Peyer's patch (tissue), 4 donors: ENCODE measurements around the gene TRIM69. TPM values are rescaled to one million over a fixed set of nuclear protein-coding genes. Genes with fewer than 3 reads are reported as not detected.

Source experiments
- DNase-seq, 3 donors: peaks; one replicate each; pipeline ENCODE4 v3.0.0-alpha.2; 2017 to 2019
- H3K27ac ChIP-seq, 4 donors: fragments of 200-600 bp; sonication (generic); one replicate each; pipeline ENCODE4 v1.5.1; 2016 to 2019
- H3K27me3 ChIP-seq, 2 donors: fragments of 200-600 bp; sonication (generic); one replicate each; pipeline ENCODE4 v1.5.1; 2019
- H3K36me3 ChIP-seq, 3 donors: fragments of 200-600 bp; sonication (generic); one replicate each; pipeline ENCODE4 v1.5.1; 2016 to 2019
- H3K4me1 ChIP-seq, 4 donors: fragments of 200-600 bp; sonication (generic); one replicate each; pipeline ENCODE4 v1.5.1; 2016 to 2019
- H3K4me3 ChIP-seq, 4 donors: fragments of 200-600 bp; sonication (generic); 1 replicate in 3 of 4; 2 replicates in 1 of 4; pipeline ENCODE4 v1.5.1; 2016 to 2019; ENCODE audit warnings: mild to moderate bottlenecking in 1 of 4
- H3K9me3 ChIP-seq, 4 donors: fragments of 200-600 bp; sonication (generic); one replicate each; pipeline ENCODE4 v1.5.1; 2016 to 2019; ENCODE audit warnings: mild to moderate bottlenecking in 1 of 4
- CTCF ChIP-seq, 6 experiments: fragments of 450-650 bp in 4 of 6; fragments of 200-600 bp in 2 of 6; sonication (generic) in 1 of 6; IDR thresholded peaks; one replicate each; pipeline ENCODE4 v1.5.1; 2017 to 2019; ENCODE audit warnings: antibody characterized with exemption in 6 of 6, mild to moderate bottlenecking in 3 of 6, moderate library complexity in 1 of 6
- POLR2A ChIP-seq, 2 donors: fragments of 450-650 bp; IDR thresholded peaks; one replicate each; pipeline ENCODE4 v1.5.1; 2017; ENCODE audit warnings: antibody characterized with exemption in 2 of 2, mild to moderate bottlenecking in 2 of 2, moderate library complexity in 2 of 2
- total RNA-seq, 4 donors: library from RNA; depleted of rRNA; stranded (reverse); fragments of >200 nt; gene quantifications; one replicate each; pipeline ENCODE4 v1.1.0, GENCODE V29; 2016

TRIM69 gene
- total RNA-seq, 4 donors from 2014 or later = 6.7 to 11.7 (median 8.9) TPM

- H3K4me3 ChIP-seq = no peak overlapping the region
- no peaks in the 10 kb centered on the region for H3K4me1 ChIP-seq
- no peak overlapping the region for H3K27ac ChIP-seq
- H3K36me3 ChIP-seq = no peaks in the 10 kb centered on the region
- TF ChIP-seq CTCF (IDR thresholded peaks at IDR 0.05) (no peak), POLR2A (IDR thresholded peaks at IDR 0.05) (no peak)
- no peak for DNase-seq
- H3K27me3 ChIP-seq = no peaks in the 10 kb centered on the region
- no peaks in the 10 kb centered on the region for H3K9me3 ChIP-seq
Measured at GRCh38 chr15:44801364-44801763, 65.0 kb downstream of the TRIM69 start.

GRCh38 chr15:44801797-44802196 lies 65.5 kb downstream of the TRIM69 start:
- TF ChIP-seq CTCF (IDR thresholded peaks at IDR 0.05) (no peak), POLR2A (IDR thresholded peaks at IDR 0.05) (no peak)
- Histone ChIP-seq H3K27ac (no peak overlapping the region), H3K4me3 (no peak overlapping the region), H3K27me3 (no peaks in the 10 kb centered on the region), H3K36me3 (no peaks in the 10 kb centered on the region), H3K4me1 (no peaks in the 10 kb centered on the region), H3K9me3 (no peaks in the 10 kb centered on the region)
- no peak for DNase-seq

GRCh38 chr15:44802336-44802735 lies 66.0 kb downstream of the TRIM69 start:
- Histone ChIP-seq H3K9me3 (no peaks in the 10 kb centered on the region), H3K4me3 (no peak overlapping the region), H3K27ac (no peak overlapping the region), H3K27me3 (no peaks in the 10 kb centered on the region), H3K4me1 (no peaks in the 10 kb centered on the region), H3K36me3 (no peaks in the 10 kb centered on the region)
- TF ChIP-seq CTCF (IDR thresholded peaks at IDR 0.05) (no peak), POLR2A (IDR thresholded peaks at IDR 0.05) (no peak)
- no peak for DNase-seq

- no peaks in the 10 kb centered on the region for H3K4me1 ChIP-seq
- no peak overlapping the region for H3K4me3 ChIP-seq
- DNase-seq = no peak
- H3K9me3 ChIP-seq = no peaks in the 10 kb centered on the region
- H3K27ac ChIP-seq = no peak overlapping the region
- no peaks in the 10 kb centered on the region for H3K36me3 ChIP-seq
- no peaks in the 10 kb centered on the region for H3K27me3 ChIP-seq
- no peak for TF ChIP-seq CTCF (IDR thresholded peaks at IDR 0.05)
- no peak for TF ChIP-seq POLR2A (IDR thresholded peaks at IDR 0.05)
Measured at GRCh38 chr15:44804298-44805046, 68.1 kb downstream of the TRIM69 start.

- no peak overlapping the region for H3K4me3 ChIP-seq
- no peaks in the 10 kb centered on the region for H3K27me3 ChIP-seq
- no peak overlapping the region for H3K27ac ChIP-seq
- H3K9me3 ChIP-seq = no peaks in the 10 kb centered on the region
- no peak for DNase-seq
- no peaks in the 10 kb centered on the region for H3K36me3 ChIP-seq
- peaks cover 0 to 15% (median 0%) of the 10 kb centered on the region in 4 donors for H3K4me1 ChIP-seq
- no peak for TF ChIP-seq CTCF (IDR thresholded peaks at IDR 0.05)
- TF ChIP-seq POLR2A (IDR thresholded peaks at IDR 0.05) = no peak
Measured at GRCh38 chr15:44808557-44808956, 72.2 kb downstream of the TRIM69 start.
